ENCODE measurements around the gene SAMSN1.

SAMSN1 gene

DNA sequence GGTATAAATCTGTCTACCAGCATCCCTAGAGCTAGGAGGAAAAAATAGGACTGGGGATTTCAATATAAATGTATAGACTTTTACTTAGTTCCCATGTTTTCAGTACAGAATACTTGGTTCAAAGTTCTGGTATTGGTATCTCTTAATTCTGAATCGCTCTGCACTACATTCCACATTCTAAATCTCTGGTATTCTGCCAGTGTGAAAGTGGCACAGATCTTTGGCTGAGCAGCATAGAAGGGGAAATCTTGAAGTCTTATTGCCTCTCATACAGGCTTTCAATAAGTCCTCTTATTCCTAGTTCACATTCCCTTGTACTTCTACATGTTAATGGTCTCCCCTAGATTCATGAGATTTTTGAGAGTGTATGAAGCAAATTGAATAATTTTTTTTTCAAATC lies 89.2 kb downstream of the SAMSN1 start:
- H3K4me1 ChIP-seq (ENCODE audit: control insufficient read depth, insufficient read depth, low read length): no peaks in the 10 kb centered on the region
- no peak overlapping the region for H3K27ac ChIP-seq (ENCODE audit: extremely low read depth, low read depth, low read length)
- CTCF ChIA-PET: interaction anchor here (0.9 kb wide), 1 partner anchor 197 kb away, joined by 4 read pairs; no protein-coding TSS in a partner anchor
- no peaks in the 10 kb centered on the region for H3K9me3 ChIP-seq (ENCODE audit: control insufficient read depth, insufficient read depth, low read depth, low read length)
- H3K4me3 ChIP-seq (ENCODE audit: low read depth, low read length): no peak overlapping the region
- POLR2A ChIA-PET: no interaction called here
- no peak for TF ChIP-seq REPIN1 (tag by site-specific recombination; IDR thresholded peaks at IDR 0.05; ENCODE audit: low read depth)
- TF ChIP-seq ZNF24 (tag by site-specific recombination; IDR thresholded peaks at IDR 0.05): no peak
- no peak for TF ChIP-seq KLF1 (tag by site-specific recombination; IDR thresholded peaks at IDR 0.05)
- TF ChIP-seq MEIS1 (CRISPR knock-in tag; IDR thresholded peaks at IDR 0.05; ENCODE audit: borderline replicate concordance): no peak
- no peak for TF ChIP-seq ZNF37A (tag by site-specific recombination; IDR thresholded peaks at IDR 0.05)
- TF ChIP-seq, protein P1, sequence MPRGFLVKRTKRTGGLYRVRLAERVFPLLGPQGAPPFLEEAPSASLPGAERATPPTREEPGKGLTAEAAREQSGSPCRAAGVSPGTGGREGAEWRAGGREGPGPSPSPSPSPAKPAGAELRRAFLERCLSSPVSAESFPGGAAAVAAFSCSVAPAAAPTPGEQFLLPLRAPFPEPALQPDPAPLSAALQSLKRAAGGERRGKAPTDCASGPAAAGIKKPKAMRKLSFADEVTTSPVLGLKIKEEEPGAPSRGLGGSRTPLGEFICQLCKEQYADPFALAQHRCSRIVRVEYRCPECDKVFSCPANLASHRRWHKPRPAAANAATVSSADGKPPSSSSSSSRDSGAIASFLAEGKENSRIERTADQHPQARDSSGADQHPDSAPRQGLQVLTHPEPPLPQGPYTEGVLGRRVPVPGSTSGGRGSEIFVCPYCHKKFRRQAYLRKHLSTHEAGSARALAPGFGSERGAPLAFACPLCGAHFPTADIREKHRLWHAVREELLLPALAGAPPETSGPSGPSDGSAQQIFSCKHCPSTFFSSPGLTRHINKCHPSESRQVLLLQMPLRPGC (tag by site-specific recombination; IDR thresholded peaks at IDR 0.05): no peak
- no peak for TF ChIP-seq GFI1B (tag by site-specific recombination; IDR thresholded peaks at IDR 0.05)
- TF ChIP-seq ZNF837 (tag by site-specific recombination; IDR thresholded peaks at IDR 0.05): no peak
- no peak for TF ChIP-seq ZNF501 (tag by site-specific recombination; IDR thresholded peaks at IDR 0.05)
- no peak for TF ChIP-seq ZFP3 (tag by site-specific recombination; IDR thresholded peaks at IDR 0.05; ENCODE audit: low read depth)
- TF ChIP-seq PRDM1 (tag by site-specific recombination; IDR thresholded peaks at IDR 0.05): no peak
- no peak for TF ChIP-seq KLF10 (tag by site-specific recombination; IDR thresholded peaks at IDR 0.05)
- no peak for TF ChIP-seq ZNF654 (tag by site-specific recombination; IDR thresholded peaks at IDR 0.05; ENCODE audit: low read depth)
- TF ChIP-seq ZNF433 (tag by site-specific recombination; IDR thresholded peaks at IDR 0.05; ENCODE audit: low read depth): no peak
- TF ChIP-seq ZNF174 (tag by site-specific recombination; IDR thresholded peaks at IDR 0.05): no peak
- TF ChIP-seq, protein P2, sequence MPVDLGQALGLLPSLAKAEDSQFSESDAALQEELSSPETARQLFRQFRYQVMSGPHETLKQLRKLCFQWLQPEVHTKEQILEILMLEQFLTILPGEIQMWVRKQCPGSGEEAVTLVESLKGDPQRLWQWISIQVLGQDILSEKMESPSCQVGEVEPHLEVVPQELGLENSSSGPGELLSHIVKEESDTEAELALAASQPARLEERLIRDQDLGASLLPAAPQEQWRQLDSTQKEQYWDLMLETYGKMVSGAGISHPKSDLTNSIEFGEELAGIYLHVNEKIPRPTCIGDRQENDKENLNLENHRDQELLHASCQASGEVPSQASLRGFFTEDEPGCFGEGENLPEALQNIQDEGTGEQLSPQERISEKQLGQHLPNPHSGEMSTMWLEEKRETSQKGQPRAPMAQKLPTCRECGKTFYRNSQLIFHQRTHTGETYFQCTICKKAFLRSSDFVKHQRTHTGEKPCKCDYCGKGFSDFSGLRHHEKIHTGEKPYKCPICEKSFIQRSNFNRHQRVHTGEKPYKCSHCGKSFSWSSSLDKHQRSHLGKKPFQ (tag by site-specific recombination; IDR thresholded peaks at IDR 0.05): no peak
- TF ChIP-seq BCL11A (tag by site-specific recombination; IDR thresholded peaks at IDR 0.05; ENCODE audit: low read depth): no peak
- TF ChIP-seq SCRT2 (tag by site-specific recombination; IDR thresholded peaks at IDR 0.05): no peak
- no peak for TF ChIP-seq ZNF184 (tag by site-specific recombination; IDR thresholded peaks at IDR 0.05)
- H3K36me3 ChIP-seq (ENCODE audit: control insufficient read depth in 2 of 2, insufficient read depth in 1 of 2, low read length in 2 of 2): no peaks in the 10 kb centered on the region

- Histone ChIP-seq H3K4me1 (ENCODE audit: control insufficient read depth, insufficient read depth, low read length) (no peaks in the 10 kb centered on the region), H3K9me3 (ENCODE audit: control insufficient read depth, insufficient read depth, low read depth, low read length) (no peaks in the 10 kb centered on the region), H3K27ac (ENCODE audit: extremely low read depth, low read depth, low read length) (no peak overlapping the region), H3K36me3 (ENCODE audit: control insufficient read depth in 2 of 2, insufficient read depth in 1 of 2, low read length in 2 of 2) (no peaks in the 10 kb centered on the region), H3K4me3 (ENCODE audit: low read depth, low read length) (no peak overlapping the region)
- CTCF ChIA-PET: interaction anchor here (0.6 kb wide), 1 partner anchor 1659 kb away, joined by 3 read pairs; no protein-coding TSS in a partner anchor
- POLR2A ChIA-PET: no interaction called here
- no peak for TF ChIP-seq ZNF202 (tag by site-specific recombination; IDR thresholded peaks at IDR 0.05; ENCODE audit: borderline replicate concordance)
- TF ChIP-seq ZNF366 (tag by site-specific recombination; conservative IDR thresholded peaks at IDR 0.05): no peak
Measured at GRCh38 chr21:14454016-14455009, 91.8 kb downstream of the SAMSN1 start.
